PC-9 (cell line): ENCODE results near the gene TMEM198. TPM values are rescaled to one million over a fixed set of nuclear protein-coding genes. Genes with fewer than 3 reads are reported as not detected.
A peak's percentile ranks its signal among the peaks of the same experiment; 100 is the strongest.

Experiments
- BruUV-seq: library from RNA; stranded (reverse); fragments of 400-500 nt; replicated peaks from 2 replicates; lab custom pipeline; 2021; lab: Mats Ljungman, UMichigan
- CTCF ChIA-PET: fragments of 300-600 bp; sonication (Branson Sonifier 250); formaldehyde crosslinking; loops from one replicate; lab custom pipeline; 2022; ENCODE audit warnings: antibody characterized with exemption; lab: Charles Lee
- POLR2A ChIA-PET: fragments of 300-600 bp; sonication (Branson Sonifier 250); formaldehyde crosslinking; loops from one replicate; lab custom pipeline; 2022; ENCODE audit warnings: antibody characterized with exemption; ENCODE audit not compliant: unreplicated experiment; lab: Charles Lee
- DNase-seq, 2 experiments: peaks; one replicate each; pipeline versions ENCODE4 v3.0.0 to v3.0.0-alpha.2; 2015 to 2022; ENCODE audit warnings: mixed read lengths in 1 of 2
- H2AFZ ChIP-seq: fragments of 200-600 bp; sonication (generic); 2 replicates; pipeline ENCODE4 v1.8.1; 2017; ENCODE audit warnings: antibody characterized with exemption
- H3F3A ChIP-seq: fragments of 200-600 bp; sonication (generic); 2 replicates; pipeline ENCODE4 v1.8.1; 2017; ENCODE audit warnings: antibody characterized with exemption, mild to moderate bottlenecking, low read depth; ENCODE audit not compliant: insufficient read depth
- H3K27ac ChIP-seq: fragments of 200-600 bp; sonication (generic); 2 replicates; pipeline ENCODE4 v1.6.1; 2016; ENCODE audit warnings: mixed run types
- H3K27me3 ChIP-seq: fragments of 200-600 bp; sonication (generic); 2 replicates; pipeline ENCODE4 v1.6.1; 2016; ENCODE audit warnings: low read depth, mixed run types; ENCODE audit not compliant: insufficient read depth
- H3K36me3 ChIP-seq: fragments of 200-600 bp; sonication (generic); 2 replicates; pipeline ENCODE4 v1.6.1; 2016; ENCODE audit warnings: low read depth, mixed run types
- H3K4me1 ChIP-seq: fragments of 200-600 bp; sonication (generic); replicated peaks from 2 replicates; pipeline ENCODE4 v1.6.1; 2016; ENCODE audit warnings: mixed run types; ENCODE audit not compliant: insufficient read depth
- H3K4me2 ChIP-seq: fragments of 200-600 bp; sonication (generic); 2 replicates; pipeline ENCODE4 v1.6.1; 2017; ENCODE audit warnings: mixed run types
- H3K4me3 ChIP-seq: fragments of 200-600 bp; sonication (generic); 2 replicates; pipeline ENCODE4 v1.6.1; 2016; ENCODE audit warnings: mixed run types
- H3K79me2 ChIP-seq: fragments of 200-600 bp; sonication (generic); 2 replicates; pipeline ENCODE4 v1.6.1; 2017; ENCODE audit warnings: low read depth, mixed run types
- H3K9me2 ChIP-seq: fragments of 200-600 bp; sonication (generic); 2 replicates; pipeline ENCODE4 v1.8.1; 2017; ENCODE audit warnings: mild to moderate bottlenecking; ENCODE audit not compliant: insufficient read depth
- H3K9me3 ChIP-seq: fragments of 200-600 bp; sonication (generic); 2 replicates; pipeline ENCODE4 v1.8.1; 2016; ENCODE audit warnings: low read depth; ENCODE audit not compliant: insufficient read depth
- H4K20me1 ChIP-seq: fragments of 200-600 bp; sonication (generic); 2 replicates; pipeline ENCODE4 v1.8.1; 2017; ENCODE audit not compliant: insufficient read depth
- EZH2 ChIP-seq: fragments of 200-600 bp; sonication (generic); IDR thresholded peaks from 2 replicates; pipeline ENCODE4 v1.8.0; 2017; ENCODE audit warnings: antibody characterized with exemption, low read depth
- intact Hi-C: fragments of 100-400 bp; cut with micrococcal nuclease; formaldehyde crosslinking; loops from one replicate; pipeline ENCODE4 v1.10.0; 2022; ENCODE audit not compliant: unreplicated experiment
- total RNA-seq: library from RNA; stranded (reverse); gene quantifications from 2 replicates; pipeline ENCODE4 v1.2.3, GENCODE V29; 2021
- TF ChIP-seq, protein P1 (sequence below): fragments of 200-600 bp; sonication (generic); conservative IDR thresholded peaks from 2 replicates; pipeline ENCODE4 v1.6.1; 2017; ENCODE audit warnings: mixed run types, antibody characterized with exemption, mild to moderate bottlenecking, moderate library complexity

Gene TMEM198
- total RNA-seq, 1 experiment from 2014 or later, result 3.6 TPM

DNA sequence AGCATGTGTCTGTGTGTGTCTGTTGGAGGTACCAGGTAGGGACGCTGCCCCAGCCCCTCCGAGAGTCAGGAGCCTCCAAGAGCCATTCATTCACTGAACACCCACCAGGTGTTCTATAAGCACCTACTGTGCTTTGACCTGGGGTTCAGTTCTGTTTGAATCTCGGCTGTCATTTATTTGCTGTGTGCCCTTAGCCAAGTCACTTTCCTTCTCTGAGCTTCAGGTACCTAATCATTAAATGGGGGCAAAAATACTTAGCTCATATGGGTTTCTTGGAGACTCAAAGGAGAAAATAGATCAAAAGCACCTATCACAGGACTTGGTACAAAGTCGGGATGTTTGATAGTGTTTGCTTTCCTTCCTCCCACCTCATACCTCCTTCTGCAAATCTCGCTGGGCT is 16.4 kb upstream of the TMEM198 start:
- Histone ChIP-seq H3K36me3 (no peaks in the 10 kb centered on the region), H3K9me2 (no peaks in the 10 kb centered on the region), H4K20me1 (no peaks in the 10 kb centered on the region), H3K4me3 (no peak overlapping the region), H3K27me3 (peaks cover 36% of the 10 kb centered on the region), H3F3A (no peaks in the 10 kb centered on the region), H3K27ac (no peak overlapping the region), H3K4me1 (peaks cover 5% of the 10 kb centered on the region; the same call in 1 of the 2 replicates), H3K79me2 (no peaks in the 10 kb centered on the region), H3K4me2 (no peak overlapping the region), H3K9me3 (no peaks in the 10 kb centered on the region), H2AFZ (no peak overlapping the region)
- POLR2A ChIA-PET, result interaction anchor here (0.6 kb wide), 2 partner anchors 85 to 139 kb away, joined by 3 to 5 read pairs; no protein-coding TSS in a partner anchor
- no TSS peak for BruUV-seq
- TF ChIP-seq EZH2, result no peak
- TF ChIP-seq, protein P1, sequence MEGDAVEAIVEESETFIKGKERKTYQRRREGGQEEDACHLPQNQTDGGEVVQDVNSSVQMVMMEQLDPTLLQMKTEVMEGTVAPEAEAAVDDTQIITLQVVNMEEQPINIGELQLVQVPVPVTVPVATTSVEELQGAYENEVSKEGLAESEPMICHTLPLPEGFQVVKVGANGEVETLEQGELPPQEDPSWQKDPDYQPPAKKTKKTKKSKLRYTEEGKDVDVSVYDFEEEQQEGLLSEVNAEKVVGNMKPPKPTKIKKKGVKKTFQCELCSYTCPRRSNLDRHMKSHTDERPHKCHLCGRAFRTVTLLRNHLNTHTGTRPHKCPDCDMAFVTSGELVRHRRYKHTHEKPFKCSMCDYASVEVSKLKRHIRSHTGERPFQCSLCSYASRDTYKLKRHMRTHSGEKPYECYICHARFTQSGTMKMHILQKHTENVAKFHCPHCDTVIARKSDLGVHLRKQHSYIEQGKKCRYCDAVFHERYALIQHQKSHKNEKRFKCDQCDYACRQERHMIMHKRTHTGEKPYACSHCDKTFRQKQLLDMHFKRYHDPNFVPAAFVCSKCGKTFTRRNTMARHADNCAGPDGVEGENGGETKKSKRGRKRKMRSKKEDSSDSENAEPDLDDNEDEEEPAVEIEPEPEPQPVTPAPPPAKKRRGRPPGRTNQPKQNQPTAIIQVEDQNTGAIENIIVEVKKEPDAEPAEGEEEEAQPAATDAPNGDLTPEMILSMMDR, result no peak
- intact Hi-C loops, result no loop called here
- no peak for DNase-seq
- CTCF ChIA-PET, result interaction anchor here (0.8 to 1.4 kb wide), 2 partner anchors 18 to 123 kb away, joined by 4 read pairs; no protein-coding TSS in a partner anchor

DNA sequence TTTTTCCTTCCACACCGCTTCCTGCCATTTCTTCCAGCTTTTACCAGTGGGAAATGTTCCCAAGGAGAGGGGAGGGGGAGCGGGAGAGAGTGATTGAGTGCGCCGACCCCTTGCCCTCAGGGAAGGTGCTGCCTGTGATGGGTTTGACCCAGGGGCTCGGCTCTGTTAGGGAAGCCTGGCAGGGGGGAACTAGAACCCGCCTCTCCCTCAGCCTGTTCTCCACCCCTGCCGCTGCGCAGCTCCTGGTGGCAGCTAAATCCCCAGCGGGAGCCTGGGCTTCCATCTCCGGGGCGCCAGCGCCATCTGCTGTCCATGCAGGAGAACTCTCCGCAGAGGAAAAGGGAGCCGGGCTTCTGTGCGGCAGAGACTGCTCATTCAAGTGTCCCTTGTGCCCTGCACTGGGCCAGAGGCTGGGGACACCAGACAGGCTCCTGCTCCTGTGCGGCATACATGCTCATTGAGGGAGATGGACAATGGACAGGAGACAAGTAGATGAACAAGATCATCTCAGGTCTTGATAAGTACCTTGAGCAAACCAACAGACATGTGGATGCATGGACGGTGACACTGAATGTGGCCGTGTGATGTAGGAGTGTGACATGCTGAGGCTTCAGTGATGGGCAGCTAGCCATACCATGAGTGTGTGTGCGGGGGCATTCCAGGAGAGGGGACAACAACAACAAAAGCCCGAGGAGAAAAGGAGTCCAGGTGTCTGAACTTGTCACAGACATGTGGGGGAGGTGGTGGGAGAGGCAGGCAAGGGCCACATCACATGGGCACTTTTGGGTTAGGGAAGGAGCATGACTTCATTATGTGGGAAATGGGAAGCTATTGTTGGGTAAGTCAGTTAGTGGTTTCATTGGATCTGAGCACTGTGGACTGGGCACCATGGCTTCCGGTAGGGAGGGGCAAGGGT is 13.5 kb upstream of the TMEM198 start:
- TF ChIP-seq, protein P1, result peak; percentile 95
- no peak for TF ChIP-seq EZH2
- H3K4me2 ChIP-seq, result peak overlapping the region; percentile 52
- no peaks in the 10 kb centered on the region for H4K20me1 ChIP-seq
- peak; percentile 54 to 84 for DNase-seq
- POLR2A ChIA-PET, result interaction anchor here (0.7 to 1.0 kb wide), 2 partner anchors 127 to 142 kb away, joined by 3 to 10 read pairs; no protein-coding TSS in a partner anchor
- no peak overlapping the region for H3K27ac ChIP-seq
- H2AFZ ChIP-seq, result no peak overlapping the region
- H3K9me3 ChIP-seq, result no peaks in the 10 kb centered on the region
- no peak overlapping the region for H3K4me3 ChIP-seq
- no peaks in the 10 kb centered on the region; the same call in 1 of the 2 replicates for H3F3A ChIP-seq
- no TSS peak for BruUV-seq
- intact Hi-C loops, result loop anchor here (1.0 to 5.0 kb wide), 7 partner anchors 54 to 518 kb away; partner anchors contain the start of gene NHEJ1
- no peaks in the 10 kb centered on the region for H3K79me2 ChIP-seq
- CTCF ChIA-PET, result interaction anchor here (0.6 to 3.2 kb wide), 16 partner anchors 31 to 411 kb away, joined by 3 to 19 read pairs (median 6); partner anchors contain the start of genes DNPEP, GMPPA and NHEJ1
- H3K36me3 ChIP-seq, result no peaks in the 10 kb centered on the region
- peaks cover 33% of the 10 kb centered on the region for H3K27me3 ChIP-seq
- H3K9me2 ChIP-seq, result no peaks in the 10 kb centered on the region
- no peaks in the 10 kb centered on the region for H3K4me1 ChIP-seq

- ChIA-PET POLR2A (no interaction called here), CTCF (interaction anchor here (0.5 to 3.2 kb wide), 3 partner anchors 10 to 129 kb away, joined by 7 to 19 read pairs (median 9); partner anchors contain the start of gene GMPPA)
- H3K4me3 ChIP-seq, result no peak overlapping the region
- H3K9me2 ChIP-seq, result no peaks in the 10 kb centered on the region
- H3K79me2 ChIP-seq, result no peaks in the 10 kb centered on the region
- no peak for TF ChIP-seq EZH2
- TF ChIP-seq, protein P1, result no peak
- H3K36me3 ChIP-seq, result no peaks in the 10 kb centered on the region
- no TSS peak for BruUV-seq
- intact Hi-C loops, result loop anchor here (2.0 to 5.0 kb wide), 3 partner anchors 235 to 520 kb away; no protein-coding TSS in a partner anchor
- H2AFZ ChIP-seq, result no peak overlapping the region
- no peak overlapping the region for H3K4me2 ChIP-seq
- no peaks in the 10 kb centered on the region for H4K20me1 ChIP-seq
- no peaks in the 10 kb centered on the region for H3K4me1 ChIP-seq
- peaks cover 33% of the 10 kb centered on the region for H3K27me3 ChIP-seq
- no peak overlapping the region for H3K27ac ChIP-seq
- no peaks in the 10 kb centered on the region; the same call in 1 of the 2 replicates for H3F3A ChIP-seq
- no peaks in the 10 kb centered on the region for H3K9me3 ChIP-seq
- no peak for DNase-seq
Observed at GRCh38 chr2:219531639-219532377, 12.0 kb upstream of the TMEM198 start.
